Measurements from ENCODE around the gene GALNT7.
"Not testable (repeated sequence)": the region's sequence is repeated elsewhere in the genome, so short reads cannot be mapped to it uniquely, and the experiment has no call there.

GALNT7 gene

DNA sequence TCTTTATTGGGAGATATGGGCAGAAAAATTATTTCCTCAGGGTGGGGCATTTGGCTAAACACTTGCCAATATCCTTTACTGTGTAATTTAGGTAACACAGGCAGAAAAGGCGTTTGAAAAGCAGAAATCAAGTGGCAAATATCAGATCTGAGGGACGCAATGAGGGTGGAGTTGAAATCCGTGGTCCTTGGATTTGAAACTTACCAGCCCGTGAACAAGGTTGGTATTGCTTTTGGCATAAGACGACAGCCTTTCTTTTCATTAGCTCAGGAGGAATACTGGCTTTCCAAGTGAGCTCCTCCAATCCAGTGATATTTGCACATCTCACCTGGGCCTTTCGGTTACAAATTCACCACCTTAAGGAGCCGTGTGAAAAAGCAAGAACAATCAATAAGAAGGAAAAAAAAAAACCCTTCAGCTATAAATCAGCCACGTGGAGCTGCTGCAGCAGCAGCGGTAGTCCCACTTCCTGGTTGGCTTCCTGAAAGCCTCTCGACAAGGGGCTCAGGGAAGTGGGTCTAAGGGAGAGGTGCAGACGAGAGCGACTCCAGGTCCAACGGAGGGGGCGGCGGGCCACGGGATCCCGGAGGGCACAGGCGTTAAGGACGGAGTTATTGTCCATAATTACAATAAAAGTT is 734 bp upstream of the GALNT7 start:
- DNase-seq, result peak; percentile 44

GRCh38 chr4:173169178-173169427 is 492 bp downstream of the GALNT7 start:
- DNase-seq, result no peak

GRCh38 chr4:173169428-173170181 is 994 bp downstream of the GALNT7 start:
- DNase-seq, result peak; percentile 73

GRCh38 chr4:173170182-173170778 is 1.7 kb downstream of the GALNT7 start:
- no peak for DNase-seq

GRCh38 chr4:173171098-173171497 is 2.5 kb downstream of the GALNT7 start:
- DNase-seq, result no peak

GRCh38 chr4:173171987-173172386 is 3.4 kb downstream of the GALNT7 start:
- no peak for DNase-seq

DNA sequence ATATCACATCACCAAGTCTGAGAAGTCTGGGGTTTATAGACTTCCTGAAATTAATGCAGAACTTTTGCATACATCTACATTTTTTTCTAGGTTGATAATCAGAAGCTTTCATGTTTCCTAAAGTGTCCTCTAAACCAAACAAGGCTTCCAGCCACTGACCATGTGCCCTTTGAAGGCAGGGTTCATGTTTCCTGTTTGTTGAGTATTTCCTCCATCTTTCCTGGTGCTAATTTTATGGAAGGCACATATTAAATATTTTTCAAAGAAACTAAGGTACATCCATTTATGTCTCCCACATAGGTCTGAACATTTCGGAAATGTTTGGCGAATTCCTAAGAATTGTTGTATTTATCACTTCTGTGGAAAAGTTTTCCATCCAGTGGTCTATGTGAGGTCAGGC is 5.6 kb downstream of the GALNT7 start:
- DNase-seq, result no peak

- DNase-seq, result no peak
Measured at GRCh38 chr4:173174594-173175012, 6.0 kb downstream of the GALNT7 start.

DNA sequence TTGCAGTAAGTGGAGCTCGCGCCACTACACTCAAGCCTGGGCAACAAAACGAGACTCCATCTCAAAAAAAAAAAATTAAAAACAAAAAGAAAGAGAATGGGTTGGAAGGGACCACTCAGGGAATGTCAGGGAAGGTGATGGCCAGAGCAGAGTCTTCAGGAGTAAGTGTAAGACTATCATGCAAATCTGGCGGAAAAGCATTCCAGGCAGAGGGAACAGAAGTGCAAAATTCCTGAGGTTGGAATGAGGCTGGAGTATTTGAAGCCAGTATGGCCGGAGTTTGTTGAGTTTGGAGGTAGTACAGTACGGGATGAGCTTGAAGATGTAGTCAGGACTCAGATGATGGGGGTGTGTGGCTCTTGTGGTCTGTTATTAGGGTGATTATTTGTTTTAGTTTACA is 7.4 kb downstream of the GALNT7 start:
- no peak for DNase-seq

- no peak for DNase-seq
Measured at GRCh38 chr4:173177232-173177631, 8.6 kb downstream of the GALNT7 start.

DNA sequence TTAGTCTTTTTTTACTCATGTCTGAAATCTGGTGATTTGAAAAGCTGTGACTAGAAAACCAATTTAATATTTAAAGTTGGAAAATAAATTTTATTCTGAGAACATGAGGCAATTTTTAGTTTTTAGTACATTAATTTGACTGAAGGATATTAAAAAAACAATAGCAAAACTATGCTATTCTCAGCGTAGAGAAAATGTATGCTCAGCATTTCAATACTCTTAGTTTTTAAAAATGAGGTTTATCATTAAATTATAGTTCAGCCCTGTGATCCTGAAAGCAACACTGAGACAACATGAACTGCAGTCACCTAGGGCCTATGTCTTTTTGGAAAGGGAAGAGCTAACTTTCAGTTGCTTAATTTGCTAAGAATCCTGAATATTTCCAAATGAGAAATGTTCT is 9.5 kb downstream of the GALNT7 start:
- no peak for DNase-seq

- DNase-seq, result no peak
Measured at GRCh38 chr4:173181848-173182247, 13.2 kb downstream of the GALNT7 start.

GRCh38 chr4:173182403-173182802 is 13.8 kb downstream of the GALNT7 start:
- DNase-seq, result no peak

DNA sequence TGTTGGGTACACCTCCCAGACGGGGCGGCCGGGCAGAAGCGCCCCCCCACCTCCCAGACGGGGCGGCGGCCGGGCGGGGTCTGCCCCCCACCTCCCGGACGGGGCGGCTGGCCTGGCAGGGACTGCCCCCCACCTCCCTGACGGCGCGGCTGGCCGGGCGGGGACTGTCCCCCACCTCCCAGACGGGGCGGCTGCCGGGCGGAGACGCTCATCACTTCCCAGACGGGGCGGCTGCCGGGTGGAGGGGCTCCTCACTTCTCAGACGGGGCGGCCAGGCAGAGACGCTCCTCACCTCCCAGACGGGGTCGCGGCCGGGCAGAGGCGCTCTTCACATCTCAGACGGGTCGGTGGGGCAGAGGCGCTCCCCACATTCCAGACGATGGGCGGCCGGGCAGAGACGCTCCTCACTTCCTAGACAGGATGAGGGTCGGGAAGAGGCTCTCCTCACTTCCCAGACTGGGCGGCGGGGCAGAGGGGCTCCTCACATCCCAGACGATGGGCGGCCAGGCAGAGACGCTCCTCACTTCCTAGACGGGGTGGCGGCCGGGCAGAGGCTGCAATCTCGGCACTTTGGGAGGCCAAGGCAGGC is 15.1 kb downstream of the GALNT7 start:
- DNase-seq, result not testable (repeated sequence)

DNA sequence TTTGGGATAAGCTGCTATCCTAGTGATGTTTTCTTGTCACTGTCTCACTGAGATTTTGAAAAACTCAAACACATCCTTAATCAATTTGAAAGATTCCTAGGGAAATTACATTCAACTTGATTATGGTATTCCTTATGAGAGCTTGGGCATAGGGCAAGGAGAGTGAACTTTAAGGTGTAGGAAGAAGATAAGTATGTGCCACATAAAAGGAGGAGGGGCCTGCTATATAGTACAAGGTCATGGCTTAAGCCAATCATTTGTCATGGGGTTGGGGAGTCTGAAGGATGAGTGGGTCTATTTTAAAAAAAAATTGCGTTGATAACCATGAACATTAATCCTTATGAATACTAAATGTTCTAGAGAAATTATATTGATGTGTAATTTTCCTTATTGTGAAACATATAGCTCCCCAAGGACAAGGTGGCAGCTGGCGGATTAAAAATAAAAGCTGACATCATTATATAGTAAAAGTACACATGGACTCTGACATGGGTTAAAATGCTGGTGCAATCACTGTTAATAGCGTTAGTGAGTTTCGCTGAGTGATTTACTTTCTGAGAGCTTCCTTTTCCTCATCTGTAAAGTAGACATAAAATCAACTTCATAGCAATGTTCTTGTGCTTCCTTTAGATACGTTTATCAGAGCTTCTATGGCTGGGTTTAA is 17.4 kb downstream of the GALNT7 start:
- DNase-seq, result no peak

DNA sequence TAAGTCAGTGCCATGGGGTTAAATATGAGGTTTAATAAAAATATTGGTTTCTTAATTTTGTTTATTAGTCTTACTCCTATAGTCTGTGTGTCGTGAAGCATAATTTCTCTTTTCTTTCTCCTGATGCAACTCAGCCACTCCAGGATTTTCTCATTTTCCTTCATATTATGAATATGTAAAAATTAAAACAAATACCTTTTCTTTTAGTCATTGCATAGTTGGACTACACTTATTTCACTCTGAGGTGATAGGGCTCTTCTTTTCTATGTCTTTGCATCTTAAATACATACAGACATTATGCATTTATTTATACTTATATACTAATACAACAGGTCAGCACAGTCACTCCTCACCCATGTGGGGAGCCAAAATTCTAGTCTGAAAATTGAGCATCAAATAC is 19.1 kb downstream of the GALNT7 start:
- no peak for DNase-seq

- no peak for DNase-seq
Measured at GRCh38 chr4:173188648-173189047, 20.0 kb downstream of the GALNT7 start.

- no peak for DNase-seq
Measured at GRCh38 chr4:173189117-173189693, 20.6 kb downstream of the GALNT7 start.

- DNase-seq, result no peak
Measured at GRCh38 chr4:173191623-173192041, 23.0 kb downstream of the GALNT7 start.

GRCh38 chr4:173192375-173193162 is 24.0 kb downstream of the GALNT7 start:
- no peak for DNase-seq

DNA sequence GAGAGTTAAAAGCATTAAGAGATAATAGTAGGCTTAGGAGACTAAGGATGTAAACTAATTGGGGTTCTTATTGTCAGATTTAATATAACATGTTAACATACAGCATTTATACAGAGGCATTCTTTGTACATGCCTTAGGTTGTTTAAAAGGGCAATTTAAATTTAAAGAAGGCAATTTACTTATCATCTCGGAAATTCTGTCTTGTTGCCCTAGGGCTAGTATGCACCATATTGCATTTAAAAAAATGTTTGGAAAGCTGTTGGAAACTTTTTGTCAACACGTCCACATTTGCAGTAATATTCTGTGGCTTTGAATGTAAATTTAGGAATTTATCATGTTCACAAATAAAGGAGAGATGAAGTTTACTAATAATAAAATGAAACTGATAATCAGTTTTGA is 25.5 kb downstream of the GALNT7 start:
- no peak for DNase-seq

DNA sequence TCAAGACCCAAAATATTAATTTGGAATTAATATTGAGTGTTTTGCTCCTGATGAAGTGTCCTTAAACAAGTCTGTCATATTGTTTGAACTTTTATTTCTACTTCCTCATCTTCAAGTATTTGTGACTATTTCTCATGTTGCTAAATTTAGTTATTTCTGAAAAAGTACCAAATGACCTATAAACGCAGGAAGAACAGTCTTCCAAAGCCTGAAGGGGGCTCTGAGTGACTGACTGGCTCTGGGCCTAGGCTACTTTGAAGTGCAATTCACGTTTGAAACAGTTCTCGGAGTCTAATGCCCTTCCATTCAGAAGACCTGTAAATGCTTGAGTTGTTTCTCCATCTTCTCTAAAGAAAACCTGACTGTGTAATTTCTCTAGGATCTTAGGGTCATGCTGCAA is 26.5 kb downstream of the GALNT7 start:
- no peak for DNase-seq

Data from stimulated activated CD4-positive, alpha-beta T cell treated with anti-CD3 and anti-CD28 coated beads, Interleukin-15, amount 100 ng/mL, for 24 hours (primary cell).